HG03442 (cell line): Measurements from ENCODE around the gene FAM90A1.
"Not testable (repeated sequence)": the region's sequence is repeated elsewhere in the genome, so short reads cannot be mapped to it uniquely, and the experiment has no call there.

Experiments
- ATAC-seq: cut with Tn5 transposase; IDR thresholded peaks from one replicate; pipeline ENCODE4 v1.9.1; 2021; ENCODE audit warnings: mild to moderate bottlenecking, moderate library complexity; ENCODE audit not compliant: unreplicated experiment

The FAM90A1 gene

GRCh38 chr12:8234746-8235145 is 7.3 kb upstream of the FAM90A1 start:
- ATAC-seq, result not testable (repeated sequence)

GRCh38 chr12:8233935-8234495 is 6.6 kb upstream of the FAM90A1 start:
- not testable (repeated sequence) for ATAC-seq

- not testable (repeated sequence) for ATAC-seq
These were observed 6.0 kb upstream of the FAM90A1 start for GRCh38 chr12:8233300-8233855.

DNA sequence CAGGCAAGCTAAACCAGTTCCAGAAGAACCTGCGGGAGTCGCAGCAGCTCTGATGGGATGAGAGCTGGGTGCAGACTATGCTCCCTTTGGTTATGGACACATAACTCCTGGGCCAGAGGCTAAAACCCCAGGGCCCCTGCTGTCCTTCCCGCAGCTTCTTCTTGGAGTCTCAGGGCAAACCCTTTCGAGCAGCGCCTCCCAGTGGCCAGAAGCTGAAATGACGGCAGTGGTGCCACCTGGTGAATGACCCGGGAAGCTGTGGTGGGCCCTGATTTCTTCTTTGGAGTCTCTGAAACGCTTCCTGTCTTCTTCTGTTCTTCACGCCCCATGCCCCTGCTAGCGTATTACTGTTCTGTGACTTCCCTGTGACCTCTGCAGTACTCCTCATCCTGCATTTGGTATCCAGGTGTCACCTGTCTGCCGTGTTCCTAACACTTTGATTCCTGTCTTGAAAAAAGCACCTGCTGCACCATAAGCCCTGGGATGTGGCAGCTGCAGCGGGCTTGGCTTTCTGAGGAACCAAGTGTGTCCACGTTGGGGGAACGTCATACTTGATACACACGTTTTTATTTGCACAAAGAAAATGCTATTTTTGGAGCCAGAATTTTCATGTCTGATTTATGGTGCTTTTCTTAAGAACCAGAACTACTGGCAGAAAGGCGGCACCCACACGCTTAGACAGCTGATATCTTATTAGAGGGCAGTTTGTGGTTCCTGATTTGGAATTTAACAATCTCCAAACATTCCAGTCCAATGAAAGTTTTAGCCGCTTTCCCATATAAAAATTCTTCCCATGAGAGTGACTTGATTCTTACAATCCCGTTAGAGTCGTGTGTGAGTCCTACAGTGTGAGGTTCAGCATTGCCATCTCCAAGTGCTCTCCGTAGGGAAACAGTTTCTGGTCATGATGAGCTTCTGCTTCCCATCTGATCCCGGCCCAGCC is 4.5 kb upstream of the FAM90A1 start:
- ATAC-seq, result not testable (repeated sequence)

DNA sequence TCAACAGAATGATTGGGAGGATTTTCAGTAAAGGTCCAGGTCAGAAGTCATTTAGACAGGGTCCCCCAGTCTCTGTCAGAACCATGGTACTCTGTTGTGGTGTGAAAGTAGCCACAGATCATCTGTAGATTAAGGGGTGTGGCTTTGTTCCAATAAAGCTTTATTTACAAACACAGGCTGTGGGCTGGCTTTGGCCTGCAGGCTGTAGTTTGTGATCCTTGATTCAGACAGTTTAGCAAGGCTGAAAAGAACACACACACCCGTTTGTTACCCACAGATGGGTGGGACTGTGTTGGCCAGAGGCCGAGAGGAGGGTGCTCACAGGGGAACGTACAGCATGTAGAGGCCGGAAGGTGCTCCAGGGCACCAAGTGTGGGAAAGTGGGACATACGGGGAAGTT is 3.6 kb upstream of the FAM90A1 start:
- not testable (repeated sequence) for ATAC-seq

GRCh38 chr12:8229486-8229885 is 2.1 kb upstream of the FAM90A1 start:
- ATAC-seq, result not testable (repeated sequence)

DNA sequence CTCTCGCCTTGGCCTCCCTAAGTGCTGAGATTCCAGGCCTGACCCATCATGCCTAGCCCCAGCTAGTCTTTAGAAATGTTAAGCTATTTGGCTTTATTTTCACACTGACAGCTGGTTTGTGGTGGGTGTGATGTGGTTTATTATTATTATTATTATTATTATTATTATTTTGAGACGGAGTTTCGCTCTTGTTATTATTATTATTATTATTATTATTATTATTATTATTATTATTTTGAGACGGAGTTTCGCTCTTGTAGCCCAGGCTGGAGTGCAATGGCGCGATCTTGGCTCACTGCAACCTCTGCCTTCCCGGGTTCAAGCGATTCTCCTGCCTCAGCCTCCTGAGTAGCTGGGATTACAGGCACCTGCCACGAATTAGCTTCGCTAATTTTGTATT is 1.2 kb upstream of the FAM90A1 start:
- ATAC-seq, result not testable (repeated sequence)

GRCh38 chr12:8227732-8228077 is 287 bp upstream of the FAM90A1 start:
- not testable (repeated sequence) for ATAC-seq

DNA sequence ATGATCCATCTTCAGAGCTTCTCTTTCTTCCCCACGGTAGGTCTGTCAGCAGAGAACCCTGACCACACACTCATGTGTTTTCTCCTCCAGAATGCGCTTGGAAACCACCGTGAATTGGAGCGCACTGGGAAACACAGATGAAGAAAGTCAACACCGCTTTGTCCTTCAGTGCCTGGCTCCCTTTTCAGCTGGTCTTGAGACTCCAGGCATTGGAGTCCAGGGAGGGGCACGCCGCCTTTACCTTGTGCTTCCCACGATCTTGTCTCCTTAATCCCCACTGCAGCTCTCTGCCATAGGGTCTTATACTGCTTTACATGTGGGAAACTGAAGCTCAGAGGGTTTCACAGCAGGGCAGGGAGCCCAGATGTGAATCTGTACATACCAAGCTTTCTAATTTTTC is 1.1 kb downstream of the FAM90A1 start:
- ATAC-seq, result no peak

DNA sequence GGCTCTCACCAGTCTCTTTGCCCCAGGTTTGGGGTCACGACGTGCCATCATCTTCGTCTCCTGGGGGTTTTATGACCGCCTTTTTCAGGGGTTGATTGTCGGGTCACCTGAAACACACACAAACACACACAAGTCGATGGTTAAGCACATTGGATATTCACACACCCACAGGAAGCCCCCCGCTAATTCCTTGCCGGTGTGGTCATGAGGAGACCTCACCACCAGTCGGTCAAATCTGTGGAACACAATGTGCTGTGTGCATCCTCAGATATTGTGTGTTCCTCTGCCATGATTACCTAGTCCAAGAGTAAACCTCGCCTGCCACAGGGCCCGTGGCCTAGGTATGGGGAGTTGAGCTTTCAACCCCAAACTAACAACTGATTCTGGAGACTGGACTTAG is 2.6 kb downstream of the FAM90A1 start:
- not testable (repeated sequence) for ATAC-seq

- ATAC-seq, result not testable (repeated sequence)
These were observed 3.8 kb downstream of the FAM90A1 start for GRCh38 chr12:8223646-8224045.

GRCh38 chr12:8222303-8222702 is 5.1 kb downstream of the FAM90A1 start:
- ATAC-seq, result not testable (repeated sequence)

DNA sequence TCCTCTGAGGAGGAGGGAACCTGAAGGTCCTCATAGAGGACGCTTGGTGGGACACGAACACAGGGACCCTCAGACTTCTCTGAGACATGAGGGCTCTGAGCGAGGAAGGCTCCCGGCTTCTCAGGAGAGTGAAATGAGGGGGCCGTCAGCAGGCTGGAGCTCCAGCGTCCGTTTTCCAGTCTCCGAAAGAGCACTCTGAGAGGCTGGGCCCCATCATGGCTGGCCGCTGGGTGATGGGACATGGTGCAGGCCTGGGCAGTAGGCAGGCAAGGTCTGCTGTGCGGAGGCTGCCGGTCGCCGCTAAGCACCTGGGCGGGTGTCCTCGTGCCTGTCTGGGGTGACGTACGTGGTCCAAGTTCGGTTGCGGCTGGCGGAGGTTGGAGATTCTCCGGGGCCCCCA is 5.6 kb downstream of the FAM90A1 start:
- not testable (repeated sequence) for ATAC-seq

DNA sequence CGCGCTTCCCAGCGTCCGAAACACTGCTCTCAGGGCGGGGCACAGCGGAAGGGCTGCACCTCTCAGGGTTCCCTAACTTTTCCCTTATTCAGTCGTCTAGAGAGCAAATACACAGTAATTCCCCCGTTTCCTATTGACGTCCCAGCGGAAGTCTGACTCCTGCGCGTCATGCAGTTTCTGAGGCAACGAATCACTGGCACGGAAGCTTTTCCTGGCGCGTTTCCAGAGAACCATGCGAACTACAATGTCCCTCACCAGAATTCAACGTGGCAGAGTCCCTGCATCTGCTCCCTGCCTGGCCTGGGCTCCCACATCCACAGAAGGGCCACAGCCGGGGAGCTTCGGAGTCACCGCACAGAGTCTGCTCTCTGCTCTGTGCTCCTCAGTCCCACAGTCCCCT is 6.0 kb downstream of the FAM90A1 start:
- ATAC-seq, result not testable (repeated sequence)

DNA sequence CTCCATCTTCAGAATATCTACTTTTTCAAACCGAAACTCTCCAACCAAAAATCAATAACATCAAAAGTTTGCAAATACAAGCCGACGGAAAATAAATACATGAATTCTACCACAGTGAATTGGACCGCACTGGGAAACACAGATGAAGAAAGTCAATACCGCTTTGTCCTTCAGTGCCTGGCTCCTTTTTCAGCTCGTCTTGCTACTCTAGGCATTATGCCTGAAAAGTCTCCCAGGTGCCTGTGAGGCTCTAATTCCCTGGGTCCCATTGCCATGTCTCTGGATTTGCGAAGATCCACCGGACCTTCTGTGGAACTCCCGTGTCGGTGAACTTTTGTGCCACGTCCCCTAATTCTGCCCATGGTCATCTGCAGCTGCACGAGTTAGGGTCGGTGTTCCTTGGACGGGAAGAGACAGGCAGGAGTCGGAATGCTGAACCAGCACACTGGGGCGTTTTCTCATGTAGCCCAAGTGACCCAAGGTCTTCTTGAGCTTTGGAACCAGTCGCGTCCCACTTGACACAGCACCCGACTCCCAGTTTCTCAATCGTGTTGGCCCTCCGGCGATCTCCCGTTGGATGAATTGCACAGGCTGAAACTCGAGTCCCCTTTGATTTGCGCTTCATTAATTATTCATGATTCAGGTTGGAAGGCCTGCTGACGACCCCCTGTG is 8.6 kb downstream of the FAM90A1 start:
- ATAC-seq, result not testable (repeated sequence)

GRCh38 chr12:8197685-8198308 is 29.6 kb downstream of the FAM90A1 start:
- ATAC-seq, result not testable (repeated sequence)

DNA sequence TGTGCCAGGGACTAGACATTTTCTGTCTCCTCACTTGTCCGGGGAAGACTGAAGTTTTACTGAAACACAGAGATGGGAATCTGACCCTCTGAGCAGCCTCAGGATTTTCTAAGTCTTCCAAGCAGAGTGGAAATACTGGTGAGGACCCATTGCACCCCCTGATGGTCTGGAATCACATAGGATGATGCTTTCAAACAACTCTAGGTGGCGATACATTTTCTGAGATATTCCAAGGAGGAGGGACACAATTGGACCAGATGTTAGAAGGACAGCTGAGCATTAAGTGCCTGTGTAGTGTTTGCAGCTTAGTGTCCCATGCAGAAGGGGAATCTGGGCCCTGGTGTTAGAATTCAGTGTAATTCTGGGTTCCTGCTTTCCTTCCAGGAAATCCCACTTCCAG is 39.3 kb downstream of the FAM90A1 start:
- ATAC-seq, result not testable (repeated sequence)

GRCh38 chr12:8184206-8184605 is 43.2 kb downstream of the FAM90A1 start:
- not testable (repeated sequence) for ATAC-seq

DNA sequence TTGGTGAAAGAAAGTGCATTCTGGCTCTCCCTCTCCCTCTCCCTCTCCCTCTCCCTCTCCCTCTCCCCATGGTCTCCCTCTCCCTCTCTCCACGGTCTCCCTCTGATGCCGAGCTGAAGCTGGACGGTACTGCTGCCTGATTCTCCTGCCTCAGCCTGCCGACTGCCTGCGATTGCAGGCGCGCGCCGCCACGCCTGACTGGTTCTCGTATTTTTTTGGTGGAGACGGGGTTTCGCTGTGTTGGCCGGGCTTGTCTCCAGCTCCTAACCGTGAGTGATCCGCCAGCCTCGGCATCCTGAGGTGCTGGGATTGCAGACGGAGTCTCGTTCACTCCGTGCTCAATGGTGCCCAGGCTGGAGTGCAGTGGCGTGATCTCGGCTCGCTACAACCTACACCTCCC is 44.1 kb downstream of the FAM90A1 start:
- not testable (repeated sequence) for ATAC-seq

- not testable (repeated sequence) for ATAC-seq
These were observed 44.5 kb downstream of the FAM90A1 start for GRCh38 chr12:8182923-8183322.

GRCh38 chr12:8181271-8181670 is 46.1 kb downstream of the FAM90A1 start:
- not testable (repeated sequence) for ATAC-seq
